ENCODE results near the gene VEZF1.
A peak's percentile ranks its signal among the peaks of the same experiment; 100 is the strongest.

The VEZF1 gene

DNA sequence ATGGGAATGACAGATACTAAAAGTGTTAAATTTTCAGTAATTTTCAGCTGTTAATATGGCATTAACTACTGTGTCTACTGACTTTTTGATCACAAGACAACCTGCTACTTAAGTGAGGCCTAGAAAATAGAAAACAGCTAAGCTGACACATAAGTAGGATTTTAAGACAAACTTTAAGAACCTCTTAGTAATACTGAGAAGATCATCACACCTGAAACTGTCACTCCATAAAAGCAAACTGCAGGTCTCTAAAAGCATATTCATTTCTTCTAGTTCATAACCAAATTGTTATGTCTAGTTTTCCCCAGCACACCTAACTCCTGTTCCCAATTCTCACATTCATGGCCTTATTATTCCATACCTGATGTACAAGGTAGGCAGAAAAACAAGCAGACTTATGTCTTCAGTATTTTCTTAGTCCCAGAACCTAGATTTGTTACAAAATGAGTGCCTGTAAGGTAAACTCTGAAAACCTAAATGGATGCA, 11.0 kb upstream of the VEZF1 start:
- no peak for DNase-seq (ENCODE audit: low spot score)

DNA sequence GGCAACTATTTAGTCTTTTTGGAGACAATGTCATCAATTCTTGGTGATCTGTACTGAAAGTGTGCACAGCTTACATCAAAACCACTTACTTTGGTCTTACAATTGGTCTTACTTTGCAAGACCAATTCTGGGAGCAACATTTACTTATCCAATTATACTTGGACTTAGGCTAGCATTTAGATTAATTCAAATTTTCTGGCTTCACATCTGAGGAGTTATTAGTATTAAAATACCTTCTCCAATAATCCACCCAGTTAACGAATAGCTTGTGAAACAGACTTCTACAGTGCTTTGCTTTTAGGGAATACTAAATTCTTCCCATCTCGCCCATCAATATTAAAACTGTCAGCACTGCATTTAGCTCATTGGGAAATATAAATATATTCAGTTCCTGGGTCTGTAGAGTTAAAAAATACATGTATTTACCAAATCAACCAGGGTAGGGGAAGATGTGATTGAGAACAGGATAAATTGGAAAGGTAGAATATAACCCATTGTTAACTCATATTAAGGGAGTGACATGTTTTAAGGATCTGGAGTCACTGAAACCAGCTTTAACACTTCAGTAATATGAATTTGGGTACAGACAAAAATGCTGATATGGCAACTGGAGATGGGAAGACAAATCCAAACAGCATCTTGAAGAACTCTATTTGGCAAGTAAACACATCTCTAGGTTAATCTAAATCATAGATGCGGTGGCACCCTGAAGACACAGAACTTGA, 9.2 kb upstream of the VEZF1 start:
- no peak for DNase-seq (ENCODE audit: low spot score)

DNA sequence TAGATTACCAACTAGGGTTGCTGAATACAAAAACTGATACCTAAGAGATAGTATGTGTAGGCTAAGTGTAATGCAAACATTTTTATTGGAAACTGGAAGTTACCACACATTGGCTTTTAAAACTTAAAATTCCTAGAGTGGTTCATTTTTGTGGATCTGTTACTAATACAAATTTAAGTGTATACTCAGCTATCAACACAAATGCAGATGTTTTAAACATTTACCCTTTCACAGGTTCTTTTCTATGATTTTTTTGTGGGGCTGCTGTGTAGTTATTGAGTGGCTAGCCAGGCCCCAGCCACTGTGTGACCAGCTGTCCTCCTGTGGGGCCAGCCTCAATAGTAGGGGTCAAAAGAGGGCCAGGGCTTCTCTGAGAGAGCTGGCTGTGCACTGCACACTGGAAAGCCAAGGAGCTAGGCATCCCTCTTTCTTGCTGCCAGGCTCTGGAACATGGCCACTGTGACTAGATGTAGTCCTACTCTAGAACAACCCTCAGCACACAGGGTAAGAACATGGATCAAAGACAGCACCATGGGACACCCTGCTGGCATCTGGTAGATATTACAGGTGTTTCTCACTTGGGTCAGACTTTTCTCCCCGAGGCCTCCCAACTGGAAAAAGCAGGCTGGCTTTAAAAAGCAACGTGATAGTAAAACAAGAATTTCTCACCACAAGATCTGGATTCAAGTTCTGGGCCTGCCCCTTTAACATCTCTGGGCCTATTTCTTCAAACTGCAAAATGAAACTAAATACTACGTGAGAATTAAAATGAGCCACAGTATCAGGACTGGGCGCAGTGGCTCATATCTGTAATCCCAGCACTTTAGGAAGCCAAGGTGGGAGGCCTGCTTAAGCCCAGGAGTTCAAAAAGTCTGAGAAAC, 7.3 kb upstream of the VEZF1 start:
- peak; percentile 81 for DNase-seq (ENCODE audit: low spot score)

DNA sequence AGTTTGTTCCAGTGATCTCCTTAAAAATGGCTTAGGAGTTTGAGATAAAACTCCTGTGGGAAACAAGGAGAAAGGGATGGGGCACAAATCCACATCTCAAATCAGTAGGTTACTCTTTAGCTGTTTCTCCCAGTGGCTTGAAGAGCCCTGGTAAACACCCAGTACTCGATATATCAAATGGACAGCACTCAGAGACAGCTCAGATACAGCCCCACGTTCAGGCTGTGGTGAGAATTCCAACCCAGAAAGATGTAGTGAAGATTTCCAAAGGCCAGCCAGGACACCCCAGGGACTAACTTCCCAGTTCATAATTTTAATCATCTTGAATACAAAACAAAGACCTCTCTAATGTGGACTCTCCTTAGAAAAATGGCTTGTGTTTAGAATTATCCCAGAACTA, 6.4 kb upstream of the VEZF1 start:
- DNase-seq (ENCODE audit: low spot score): no peak

DNA sequence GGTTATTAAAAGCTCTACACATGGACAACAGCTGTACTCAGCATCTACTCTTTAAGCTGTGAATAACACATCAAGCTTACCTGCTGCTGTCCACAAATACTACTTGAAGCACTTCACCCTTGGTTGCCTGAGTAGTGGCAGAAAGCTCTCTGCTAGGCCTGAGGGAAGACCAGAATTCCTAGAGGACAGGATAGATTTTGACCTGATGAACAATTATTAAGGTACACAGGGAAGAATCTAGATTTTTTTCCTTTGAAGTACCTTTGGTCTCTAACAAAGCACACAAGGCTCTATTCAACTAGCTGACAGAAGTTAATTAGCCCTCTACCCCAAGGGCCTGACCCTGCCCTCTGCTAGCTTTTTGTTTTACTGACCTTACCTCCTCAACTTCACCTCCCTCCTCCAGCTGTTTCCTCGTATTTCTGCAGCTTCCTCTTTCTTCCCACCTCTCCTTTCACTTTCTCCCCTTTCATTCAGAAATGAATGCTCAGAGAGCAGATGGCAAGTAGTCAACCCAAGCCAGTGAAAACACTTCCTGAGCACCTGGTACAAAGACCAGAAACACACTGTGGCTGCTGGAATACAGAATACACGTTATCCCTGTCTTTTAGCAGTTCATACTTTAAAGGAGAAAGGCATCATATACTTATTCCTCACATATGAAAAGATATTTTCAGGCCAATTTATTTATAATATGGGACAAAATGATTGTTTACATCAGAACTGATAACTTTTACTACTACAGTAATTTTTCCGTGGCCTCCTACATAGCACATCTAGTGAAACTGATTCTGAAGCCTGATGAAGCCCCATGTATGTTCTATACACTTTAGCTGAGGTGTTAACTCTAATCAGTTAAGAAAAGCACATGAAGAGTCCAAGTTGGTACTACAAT, 5.7 kb upstream of the VEZF1 start:
- no peak for DNase-seq (ENCODE audit: low spot score)

DNA sequence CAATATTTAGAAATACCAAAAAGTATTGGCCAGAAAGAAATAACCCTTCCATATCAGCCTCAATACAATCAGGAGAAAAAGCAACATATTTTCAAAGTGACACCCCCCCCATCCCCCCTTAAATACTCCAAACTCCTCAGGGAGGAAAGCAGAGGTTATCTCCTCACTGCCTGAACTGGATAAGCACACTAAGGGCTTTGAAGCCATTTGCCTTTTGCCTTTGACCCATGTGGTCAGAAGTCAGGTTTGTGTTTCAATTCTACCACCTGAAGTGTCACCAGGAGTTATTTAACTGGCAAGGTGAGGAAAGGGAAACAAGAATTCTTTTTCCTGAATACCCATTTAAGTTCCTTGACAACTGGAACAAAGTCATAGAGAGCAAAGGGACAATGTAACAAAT, 3.5 kb upstream of the VEZF1 start:
- no peak for DNase-seq (ENCODE audit: low spot score)

DNA sequence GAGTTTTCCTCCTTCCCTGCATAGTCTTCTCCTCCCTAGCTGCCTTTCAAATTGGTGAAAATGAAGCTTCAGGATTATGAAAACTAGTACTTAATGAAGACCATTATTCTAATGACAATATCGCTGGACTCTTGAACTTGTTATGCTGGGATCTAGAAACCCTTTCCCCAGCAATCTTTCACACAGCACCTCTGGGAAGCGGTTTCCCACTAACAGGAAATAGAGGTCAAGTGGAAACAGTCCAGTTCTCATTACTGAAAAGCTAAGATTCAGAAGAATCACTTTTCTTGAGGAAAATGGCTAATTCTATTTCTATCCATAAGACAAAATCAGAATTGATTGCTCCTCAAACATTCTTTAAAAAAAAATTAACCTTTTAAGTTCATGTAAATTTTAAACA, 2.0 kb upstream of the VEZF1 start:
- DNase-seq (ENCODE audit: low spot score): no peak

DNA sequence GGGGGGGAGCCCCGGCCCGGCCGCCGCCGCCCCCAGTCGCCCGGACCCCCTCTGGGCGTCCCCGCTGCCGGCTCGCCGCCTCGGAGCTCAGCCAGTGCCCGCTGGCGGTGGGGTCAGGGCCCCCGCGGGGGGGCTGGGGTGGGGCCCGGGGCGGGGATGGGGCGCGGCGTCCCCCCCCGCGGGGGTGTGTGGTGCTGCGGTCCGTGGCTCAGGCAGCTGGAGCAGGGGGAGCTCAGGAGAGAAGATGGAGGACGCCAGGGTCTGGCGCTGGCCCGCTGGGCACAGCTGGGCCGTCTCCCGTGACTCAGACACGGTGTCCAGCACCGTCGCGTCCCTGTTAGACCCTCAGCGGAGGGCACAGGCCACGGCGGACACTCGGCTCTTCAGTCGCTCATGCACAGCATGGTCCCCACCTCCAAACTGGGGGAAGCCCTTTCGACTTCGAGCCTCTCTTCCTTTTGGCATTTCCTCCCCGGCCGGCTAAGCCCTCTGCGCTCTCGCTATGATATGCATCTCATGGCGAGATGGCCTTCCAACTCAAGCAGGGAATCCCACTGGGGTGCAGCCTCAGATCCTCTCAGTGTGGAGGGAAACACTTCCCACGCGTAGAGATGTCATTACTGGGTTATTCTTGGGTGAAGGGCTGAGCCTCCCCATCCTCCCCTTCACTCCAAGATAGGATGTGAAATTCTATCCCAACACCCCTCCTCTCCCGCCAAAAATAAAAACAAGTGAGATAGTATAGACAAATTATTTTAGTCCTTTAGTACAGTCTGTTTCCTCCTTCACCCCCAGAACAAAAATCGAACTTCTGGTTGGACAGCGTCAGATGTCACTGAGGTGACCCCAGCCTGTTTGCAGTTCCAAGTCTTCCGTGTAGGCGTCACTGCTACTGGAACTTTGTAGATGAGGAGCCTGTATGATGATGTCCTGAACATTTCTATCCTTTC, 522 bp upstream of the VEZF1 start:
- peak; percentile 57 for DNase-seq (ENCODE audit: low spot score)

DNA sequence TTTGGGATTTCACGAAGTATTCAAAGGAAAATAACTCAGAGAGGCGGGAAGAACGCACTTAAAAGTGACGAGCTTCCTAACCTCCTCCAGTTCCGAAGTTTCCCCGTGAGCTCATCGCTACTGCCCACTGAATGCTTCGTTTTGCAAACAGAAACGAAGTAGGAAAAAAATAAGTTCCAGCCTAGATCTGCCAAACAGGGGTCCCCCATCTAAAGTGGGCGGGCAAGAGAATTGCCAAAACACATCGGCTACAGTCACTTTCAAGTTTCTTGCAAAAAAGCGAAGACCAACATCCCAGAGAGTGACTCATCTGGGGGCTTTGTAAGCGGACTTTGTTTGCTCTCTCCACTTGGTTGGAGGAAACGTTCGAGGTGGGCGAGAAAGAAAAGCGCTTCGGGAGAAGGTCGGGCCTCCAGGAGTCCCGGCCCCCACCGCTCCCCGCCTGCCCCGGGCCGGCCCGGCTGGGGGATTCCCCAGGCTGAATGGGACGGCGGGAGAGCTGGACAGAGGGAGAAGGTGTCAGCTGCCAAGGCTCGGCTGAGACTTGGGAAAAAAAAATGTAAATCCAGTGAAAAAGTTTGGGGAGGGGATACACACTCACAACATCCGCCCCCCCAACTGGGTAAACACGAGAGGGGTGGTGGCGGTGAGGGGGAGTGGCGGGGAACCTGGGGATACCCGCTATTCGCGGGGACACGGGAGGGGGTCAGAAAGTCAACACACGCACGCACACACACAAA, 1.0 kb downstream of the VEZF1 start:
- peak; percentile 36 for DNase-seq (ENCODE audit: low spot score)

DNA sequence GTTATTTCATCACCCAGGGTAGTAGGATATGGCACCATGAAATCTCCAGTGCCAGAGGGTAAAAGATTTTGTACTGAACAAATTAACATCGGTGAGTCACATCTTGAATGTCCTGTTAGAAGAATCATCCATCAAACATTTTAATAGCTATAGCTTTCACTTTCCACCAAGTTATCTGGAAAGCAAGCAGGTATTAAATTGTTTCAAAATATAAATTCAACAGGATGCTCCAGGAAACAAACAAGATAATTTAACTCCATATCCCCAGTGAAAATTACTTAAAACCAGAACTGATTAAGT, 2.4 kb downstream of the VEZF1 start:
- DNase-seq (ENCODE audit: low spot score): no peak

DNA sequence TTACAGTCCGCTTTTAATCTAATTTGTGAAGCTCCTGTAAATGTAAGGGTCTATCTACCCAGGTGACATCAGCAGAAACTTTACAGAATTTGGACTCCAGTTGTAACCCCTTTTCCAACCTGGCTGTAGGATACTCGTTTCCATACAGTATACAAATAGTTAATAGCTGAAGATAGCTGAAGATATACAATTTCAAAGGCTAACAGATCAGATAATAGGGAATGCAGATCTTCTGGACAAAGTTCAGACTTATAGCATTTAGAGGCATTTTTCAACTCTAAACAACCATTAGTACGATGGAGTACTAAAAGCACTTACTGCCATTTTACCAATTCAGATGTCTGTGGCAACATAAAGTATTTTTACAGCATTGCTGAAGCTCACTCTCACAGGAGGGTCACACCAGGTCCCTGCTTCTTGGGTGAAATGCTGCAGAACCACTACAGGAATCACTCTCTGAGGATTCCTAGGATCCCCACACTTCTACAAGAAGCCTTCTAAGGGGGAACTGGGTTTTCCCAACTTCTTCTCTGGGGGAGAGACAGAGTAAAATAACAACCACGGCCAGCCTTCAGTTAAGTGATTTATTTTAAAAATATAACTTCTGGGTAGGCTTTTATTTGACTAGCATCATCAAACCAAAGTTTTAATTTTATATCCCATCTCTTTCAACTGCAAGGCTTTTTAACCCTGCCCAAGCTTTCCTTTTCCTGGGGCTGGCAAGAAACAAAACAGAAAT, 2.9 kb downstream of the VEZF1 start:
- DNase-seq (ENCODE audit: low spot score): no peak

DNA sequence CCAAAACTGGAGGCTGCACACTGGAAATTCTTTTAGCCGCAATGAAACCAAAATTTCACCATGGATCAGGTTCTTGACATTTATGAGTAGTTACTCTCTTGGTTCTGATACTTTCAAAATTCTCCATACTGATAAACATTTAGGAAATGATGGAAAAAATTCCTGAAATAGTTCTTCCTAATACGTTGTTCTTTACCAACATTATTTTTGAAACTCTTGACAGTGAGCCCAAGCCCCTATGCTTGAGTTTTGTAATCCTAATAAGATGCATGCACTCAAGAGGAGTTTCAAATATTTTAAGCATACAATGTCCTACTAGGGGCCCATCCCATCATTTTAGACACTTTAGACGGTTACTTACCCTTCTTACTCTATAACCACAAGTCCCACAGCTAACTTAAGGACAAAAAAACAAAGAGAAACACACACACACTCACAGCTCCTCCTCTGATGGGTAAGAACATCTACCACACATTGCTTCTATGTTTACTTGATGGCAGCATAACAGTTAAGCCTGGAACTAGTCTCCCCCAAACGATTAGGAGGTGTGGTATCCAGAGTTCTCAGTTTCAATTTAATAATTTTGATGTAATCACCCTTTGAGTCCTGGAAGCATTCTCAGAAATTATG, 3.7 kb downstream of the VEZF1 start:
- no peak for DNase-seq (ENCODE audit: low spot score)

DNA sequence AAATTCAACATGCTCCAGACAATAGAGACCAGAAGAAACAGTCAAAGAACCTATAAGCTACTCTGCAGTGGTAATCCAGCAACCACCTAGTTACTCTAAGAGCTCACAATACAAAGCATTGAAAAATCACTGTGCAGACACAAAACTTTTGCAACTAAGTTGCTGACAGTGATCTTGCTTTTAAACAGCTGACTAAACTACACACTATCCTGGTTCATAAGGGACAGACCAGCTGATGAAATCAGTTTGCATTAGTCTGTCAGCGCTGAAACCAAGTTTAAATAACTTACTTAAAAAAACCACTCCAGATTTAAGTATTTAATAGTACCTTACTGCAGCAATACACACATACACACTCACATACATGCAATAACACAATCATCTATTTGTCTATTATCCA, 4.6 kb downstream of the VEZF1 start:
- DNase-seq (ENCODE audit: low spot score): no peak

DNA sequence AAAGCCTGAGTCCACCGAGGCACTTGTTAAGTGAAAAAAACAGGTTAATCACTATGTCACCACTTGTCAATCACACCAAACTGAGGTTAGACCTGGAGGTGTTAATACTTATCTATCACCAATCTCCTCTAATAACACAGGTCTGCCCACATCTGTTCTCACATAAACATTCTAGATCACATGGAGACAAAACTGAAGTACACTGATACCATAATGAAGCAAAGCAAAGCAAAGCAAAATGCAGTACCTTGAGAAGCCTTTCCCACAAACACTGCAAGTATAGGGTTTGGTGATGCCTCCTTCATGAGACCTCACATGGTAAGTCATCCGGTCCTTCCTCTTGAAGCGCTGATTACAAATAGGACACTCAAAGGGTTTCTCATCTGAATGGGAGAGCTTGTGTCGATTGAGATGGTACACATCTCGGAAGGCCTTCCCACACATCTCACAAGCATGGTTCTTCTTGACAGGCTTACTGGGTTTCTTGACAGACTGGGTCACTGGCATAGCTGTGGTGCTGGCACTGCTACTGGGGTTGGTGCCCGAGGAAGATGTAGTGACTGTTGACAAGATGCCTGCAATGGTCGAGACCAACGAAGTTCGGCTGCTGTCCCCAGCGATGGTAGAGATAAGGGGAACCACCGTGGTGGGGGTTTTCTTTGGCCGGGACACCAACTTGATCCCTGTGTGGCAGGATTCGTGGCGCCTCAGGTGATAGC, 5.4 kb downstream of the VEZF1 start:
- no peak for DNase-seq (ENCODE audit: low spot score)

DNA sequence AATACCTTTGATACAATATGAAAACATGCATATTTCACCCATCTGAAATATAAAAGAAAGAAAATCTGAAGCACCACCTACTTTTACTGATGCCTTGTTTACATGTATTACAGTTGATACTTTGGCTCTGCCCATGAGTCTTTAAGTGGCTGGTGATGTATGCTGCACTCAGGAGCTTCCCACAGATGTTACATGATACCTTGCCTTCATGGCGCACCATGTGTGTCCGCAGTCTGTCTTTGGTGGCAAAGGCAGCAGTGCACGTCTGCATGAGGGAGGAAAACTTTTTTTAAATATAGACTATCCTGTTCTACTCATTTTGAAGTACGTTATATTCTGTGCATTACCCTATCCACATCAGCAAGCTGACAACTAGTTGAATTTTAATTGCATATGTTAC, 7.5 kb downstream of the VEZF1 start:
- DNase-seq (ENCODE audit: low spot score): no peak

DNA sequence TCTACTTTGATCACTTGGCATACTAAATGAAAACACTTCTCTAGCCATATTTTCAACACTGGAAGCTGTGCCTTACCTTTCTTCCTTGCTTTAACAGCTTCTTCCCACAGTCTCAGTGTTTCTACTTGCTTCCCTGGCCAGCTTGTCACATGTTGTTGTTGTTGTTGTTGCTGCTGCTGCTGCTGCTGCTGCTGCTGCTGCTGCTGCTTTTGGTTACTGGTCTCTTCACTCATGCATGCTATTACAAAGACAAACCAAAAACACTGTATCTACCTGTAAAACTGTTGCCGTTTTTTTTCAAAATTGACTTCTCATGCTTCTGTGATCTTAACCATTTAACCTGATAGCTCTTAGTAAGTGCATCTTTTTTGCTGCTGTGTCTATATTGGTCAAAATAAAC, 9.0 kb downstream of the VEZF1 start:
- no peak for DNase-seq (ENCODE audit: low spot score)

DNA sequence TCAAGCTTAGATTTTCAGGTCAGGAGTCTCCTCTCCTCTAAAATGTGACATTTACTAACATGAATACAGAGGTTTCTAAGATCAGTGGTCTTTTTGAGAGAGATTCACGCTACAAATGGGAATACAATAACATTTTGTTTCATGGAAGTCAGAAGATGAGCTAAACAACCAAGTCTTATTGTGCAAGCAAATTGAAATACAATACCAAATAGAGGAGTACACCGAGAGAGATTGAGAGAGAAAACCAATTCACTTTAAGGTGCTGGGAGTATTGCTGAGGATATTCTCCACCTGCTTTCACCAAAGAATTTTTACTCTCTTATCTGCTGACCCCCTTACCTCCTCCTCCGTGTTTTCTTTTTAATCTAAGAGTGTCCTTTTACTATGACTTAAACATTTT, 11.5 kb downstream of the VEZF1 start:
- no peak for DNase-seq (ENCODE audit: low spot score)

DNA sequence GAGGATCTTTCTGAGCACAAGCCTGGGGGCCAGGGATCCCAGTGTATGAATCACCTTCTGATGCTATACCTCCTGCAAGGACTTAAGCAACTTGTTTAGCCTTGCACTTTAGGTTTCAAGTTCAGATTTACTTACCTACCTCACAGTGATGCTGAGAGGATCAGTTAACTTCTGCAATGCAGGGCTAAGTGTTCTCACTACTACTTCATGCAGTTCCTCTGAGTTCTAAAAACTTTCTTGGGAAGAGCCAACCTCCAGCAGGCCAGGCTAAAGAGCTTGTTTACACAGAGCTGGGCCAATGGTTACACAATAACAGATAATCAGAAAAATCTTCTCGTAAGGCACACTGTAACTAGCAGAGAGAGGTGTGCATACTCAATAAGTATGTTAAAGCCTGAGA, 13.0 kb downstream of the VEZF1 start:
- DNase-seq (ENCODE audit: low spot score): no peak

All from cerebellar cortex (tissue), 1 donor.